ENCODE data around the gene TCF7L1. TPM values are rescaled to one million over a fixed set of nuclear protein-coding genes. Genes with fewer than 3 reads are reported as not detected.

The TCF7L1 gene
- total RNA-seq, 4 donors from 2014 or later = 1.1 to 3.9 (median 2.8) TPM

- DNase-seq = no peak
- ATAC-seq = no peak
- intact Hi-C loops (cut with DNase I; ENCODE audit: low total_unique reads) (loop anchor here (5.0 kb wide), 2 partner anchors 33 to 47 kb away; partner anchors contain the start of gene TCF7L1), in situ Hi-C loops (cut with MboI; ENCODE audit: low sequenced_read_pairs in 4 of 4) (no loop called here)
- no peak for TF ChIP-seq CTCF (IDR thresholded peaks at IDR 0.05 in 4 of 5, conservative IDR thresholded peaks at IDR 0.05 in 1 of 5)
- no peak for TF ChIP-seq POLR2A (IDR thresholded peaks at IDR 0.05)
- H3K27me3 ChIP-seq = no peaks in the 10 kb centered on the region
- H3K4me3 ChIP-seq = no peak overlapping the region
- H3K9me3 ChIP-seq = no peaks in the 10 kb centered on the region
- no peaks in the 10 kb centered on the region for H3K36me3 ChIP-seq
- peaks cover 59 to 68% of the 10 kb centered on the region in 2 donors for H3K4me1 ChIP-seq
- no peak overlapping the region for H3K27ac ChIP-seq
These were observed 46.3 kb downstream of the TCF7L1 start for GRCh38 chr2:85179541-85179940.

DNA sequence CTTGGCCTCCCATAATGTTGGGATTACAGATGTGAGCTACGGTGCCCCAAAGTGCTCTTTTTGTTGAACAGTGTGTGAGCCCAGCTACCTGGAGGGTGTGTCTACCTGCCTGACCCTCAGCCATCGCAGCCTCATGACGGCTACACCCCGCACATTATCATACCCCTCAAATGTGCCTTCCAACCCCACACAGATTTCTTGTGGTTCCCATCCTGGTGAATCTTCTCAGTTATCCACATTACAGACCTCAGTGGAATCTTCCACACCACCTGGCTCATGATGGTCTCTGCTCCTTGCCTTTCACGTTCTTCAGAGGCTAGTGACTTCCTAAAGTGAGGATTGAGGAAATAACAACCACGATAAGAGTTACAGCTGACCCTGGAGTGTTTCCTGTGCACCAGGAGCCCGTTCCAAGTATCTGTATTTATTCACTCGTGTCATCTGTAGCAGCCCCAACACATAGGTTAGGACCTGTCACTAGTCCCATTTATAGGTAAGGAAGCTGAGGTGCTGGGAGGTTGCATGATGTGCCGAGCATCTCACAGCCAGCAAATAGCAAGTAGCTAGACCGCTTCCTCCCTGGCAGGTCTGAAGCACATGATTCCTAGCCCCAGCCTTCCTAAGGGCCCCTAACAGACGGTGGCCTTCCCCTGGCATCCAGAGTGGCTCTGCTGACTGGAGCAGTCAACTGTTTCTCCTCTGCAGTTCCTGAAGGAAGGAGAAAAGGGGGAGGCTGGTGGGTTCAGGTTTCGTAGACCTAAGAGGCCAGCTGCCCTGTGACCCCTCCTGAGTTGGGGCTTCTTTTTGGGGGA lies 47.3 kb downstream of the TCF7L1 start:
- no peak for TF ChIP-seq CTCF (IDR thresholded peaks at IDR 0.05 in 4 of 5, conservative IDR thresholded peaks at IDR 0.05 in 1 of 5)
- TF ChIP-seq POLR2A (IDR thresholded peaks at IDR 0.05) = no peak
- Histone ChIP-seq H3K4me3 (no peak overlapping the region), H3K36me3 (no peaks in the 10 kb centered on the region), H3K9me3 (no peaks in the 10 kb centered on the region), H3K27me3 (no peaks in the 10 kb centered on the region), H3K4me1 (peaks cover 49 to 58% of the 10 kb centered on the region in 2 donors), H3K27ac (peak overlapping the region in 1 of 4 donors; percentile 8)
- no peak for DNase-seq
- no peak for ATAC-seq
- intact Hi-C loops (cut with DNase I; ENCODE audit: low total_unique reads) (no loop called here), in situ Hi-C loops (cut with MboI; ENCODE audit: low sequenced_read_pairs in 4 of 4) (no loop called here)

- TF ChIP-seq POLR2A (IDR thresholded peaks at IDR 0.05) = no peak
- peak in 2 of 5 experiments; percentile 14 to 29 for TF ChIP-seq CTCF (IDR thresholded peaks at IDR 0.05 in 4 of 5, conservative IDR thresholded peaks at IDR 0.05 in 1 of 5)
- Histone ChIP-seq H3K4me3 (no peak overlapping the region), H3K27me3 (no peaks in the 10 kb centered on the region), H3K4me1 (peaks cover 42 to 52% of the 10 kb centered on the region in 2 donors), H3K9me3 (no peaks in the 10 kb centered on the region), H3K27ac (peak overlapping the region in 1 of 4 donors; percentile 8), H3K36me3 (no peaks in the 10 kb centered on the region)
- intact Hi-C loops (cut with DNase I; ENCODE audit: low total_unique reads) (no loop called here), in situ Hi-C loops (cut with MboI; ENCODE audit: low sequenced_read_pairs in 4 of 4) (no loop called here)
- ATAC-seq (no peak), DNase-seq (no peak)
These were observed 48.0 kb downstream of the TCF7L1 start for GRCh38 chr2:85181134-85181631.

- intact Hi-C loops (cut with DNase I; ENCODE audit: low total_unique reads) = no loop called here
- in situ Hi-C loops (cut with MboI; ENCODE audit: low sequenced_read_pairs in 4 of 4) = no loop called here
- Histone ChIP-seq H3K36me3 (no peaks in the 10 kb centered on the region), H3K4me3 (no peak overlapping the region), H3K4me1 (peaks cover 34 to 44% of the 10 kb centered on the region in 2 donors), H3K9me3 (no peaks in the 10 kb centered on the region), H3K27me3 (no peaks in the 10 kb centered on the region), H3K27ac (no peak overlapping the region)
- TF ChIP-seq POLR2A (IDR thresholded peaks at IDR 0.05) = no peak
- no peak for TF ChIP-seq CTCF (IDR thresholded peaks at IDR 0.05 in 4 of 5, conservative IDR thresholded peaks at IDR 0.05 in 1 of 5)
- ATAC-seq = peak in 1 of 2 donors; percentile 60
- peak in 1 of 2 donors; percentile 29 for DNase-seq
These were observed 48.8 kb downstream of the TCF7L1 start for GRCh38 chr2:85181844-85182456.
